Measurements from ENCODE around the gene FYB1.

FYB1 gene

DNA sequence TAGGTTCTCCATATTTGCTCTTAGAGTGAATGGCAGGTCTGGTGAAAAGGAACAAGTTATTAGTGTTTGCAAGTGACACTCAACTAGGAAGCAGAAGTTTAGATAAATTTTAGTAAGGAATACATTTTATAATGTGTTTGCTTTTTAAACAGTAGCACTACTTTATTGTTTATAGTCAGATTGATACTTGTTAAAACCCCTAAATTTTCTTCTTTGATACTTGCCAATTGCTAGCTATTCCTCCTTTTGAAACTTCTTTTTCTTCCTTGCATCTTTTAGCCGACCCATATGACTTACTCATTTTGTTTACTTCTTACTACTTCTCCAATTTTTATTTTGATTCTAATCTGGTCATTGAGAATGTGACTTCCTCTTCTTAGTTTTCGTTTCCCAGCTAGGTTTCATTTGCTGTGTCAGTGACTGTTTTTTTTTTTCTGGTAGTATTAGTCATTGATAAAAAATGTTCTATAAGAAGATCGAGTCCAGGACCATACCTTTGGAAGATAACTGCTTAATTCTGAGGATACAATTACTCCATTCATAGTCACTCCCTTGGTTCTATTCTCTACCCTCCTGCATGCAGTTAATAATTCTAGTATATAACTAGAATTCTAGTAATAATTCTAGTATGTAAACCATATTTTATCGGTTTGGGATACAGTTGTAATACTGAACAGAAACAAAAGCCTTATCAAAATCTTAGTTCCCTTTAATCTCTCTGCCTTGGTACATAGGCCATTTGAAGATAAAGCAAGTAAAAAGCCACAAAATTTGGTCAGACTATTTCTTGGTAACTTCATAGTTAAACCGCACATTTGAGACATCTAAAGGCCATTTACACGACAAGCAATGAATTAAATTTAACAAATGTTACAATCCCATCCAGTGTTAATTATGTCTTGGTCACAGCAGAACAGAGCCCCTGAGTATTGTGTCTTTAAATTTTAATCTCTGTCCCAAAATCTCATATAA is 142.3 kb downstream of the FYB1 start:
- Histone ChIP-seq H3K4me1 (ENCODE audit: insufficient read depth, low read length) (peaks cover 16% of the 10 kb centered on the region), H3K9me3 (ENCODE audit: low read length) (no peaks in the 10 kb centered on the region), H3K4me3 (ENCODE audit: low read length) (no peak overlapping the region), H3K36me3 (ENCODE audit: insufficient read depth, low read length) (no peaks in the 10 kb centered on the region), H3K27me3 (ENCODE audit: insufficient read depth, low read length) (no peaks in the 10 kb centered on the region), H2AFZ (ENCODE audit: low read depth, low read length) (no peak overlapping the region)

DNA sequence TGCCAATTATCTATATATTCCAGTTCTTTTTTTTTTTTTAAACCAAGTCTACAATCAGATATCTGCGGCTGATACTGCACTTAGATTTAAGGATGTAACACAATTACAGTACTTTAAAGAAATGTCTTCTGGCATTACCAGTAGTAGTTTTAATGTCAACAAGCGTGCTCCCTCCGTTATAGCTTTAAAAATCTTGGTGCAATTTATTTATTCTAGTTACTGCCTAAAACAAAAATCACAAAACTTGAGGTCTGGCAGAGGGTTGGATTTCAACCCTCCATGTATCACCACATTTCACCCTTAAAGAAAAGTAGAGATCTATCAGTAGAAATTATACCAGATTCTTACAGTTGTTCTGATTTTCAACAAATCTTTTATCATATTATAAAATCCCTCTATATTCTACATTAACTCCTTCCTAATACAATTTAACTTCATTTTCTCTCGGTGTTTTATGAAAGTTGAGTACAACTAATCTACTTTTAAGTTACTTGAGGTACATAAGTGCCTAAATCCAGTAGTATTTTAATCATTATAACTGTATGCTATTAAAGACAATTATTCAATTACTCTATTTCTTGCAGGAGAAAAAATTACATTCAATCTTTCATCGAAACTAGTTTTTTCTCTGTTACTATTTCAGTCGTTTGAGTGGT is 143.1 kb downstream of the FYB1 start:
- no peaks in the 10 kb centered on the region for H3K9me3 ChIP-seq (ENCODE audit: low read length)
- H3K4me3 ChIP-seq (ENCODE audit: low read length), result no peak overlapping the region
- H3K27me3 ChIP-seq (ENCODE audit: insufficient read depth, low read length), result no peaks in the 10 kb centered on the region
- no peak overlapping the region for H2AFZ ChIP-seq (ENCODE audit: low read depth, low read length)
- H3K4me1 ChIP-seq (ENCODE audit: insufficient read depth, low read length), result peaks cover 24% of the 10 kb centered on the region
- no peaks in the 10 kb centered on the region for H3K36me3 ChIP-seq (ENCODE audit: insufficient read depth, low read length)

DNA sequence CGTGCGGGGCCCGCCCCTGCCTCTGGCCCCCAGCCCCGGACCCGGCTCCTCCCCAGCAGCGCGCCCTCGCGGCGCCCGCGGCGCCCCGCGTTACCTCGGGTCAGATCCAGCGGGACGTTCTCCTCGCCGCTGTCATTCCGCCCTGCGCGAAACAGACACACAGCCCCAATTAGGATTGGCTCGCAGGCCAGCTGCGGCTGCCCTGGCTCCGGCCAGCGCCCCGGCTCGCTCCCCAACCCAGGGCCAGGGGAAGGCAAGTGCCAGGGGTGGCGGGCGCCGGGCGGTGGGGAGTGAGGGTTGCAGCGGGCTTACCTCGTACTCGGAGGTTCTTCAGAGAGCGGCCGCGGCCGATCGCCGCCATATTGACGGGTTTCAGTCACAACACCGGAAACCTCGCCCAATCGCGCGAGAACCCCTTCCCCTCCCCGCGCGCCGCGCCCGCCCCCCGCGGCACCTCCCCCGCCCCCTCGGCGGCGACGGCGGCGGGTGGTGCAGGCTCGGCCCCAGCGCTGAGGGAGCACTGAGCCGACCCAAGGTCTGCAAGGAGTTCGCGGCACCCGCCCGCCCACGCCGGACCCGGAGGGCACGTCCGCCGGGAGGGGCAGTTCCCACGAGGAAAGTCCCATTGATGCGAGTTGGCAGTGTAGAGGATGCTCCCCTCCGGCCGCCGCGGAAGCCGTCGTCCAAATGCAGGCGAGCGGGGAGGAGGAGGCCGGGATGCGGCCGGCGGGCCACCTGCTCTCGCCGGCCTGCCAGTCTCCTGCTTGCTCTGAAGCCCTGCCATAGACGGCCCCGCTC is 145.1 kb downstream of the FYB1 start, which contains the start of gene RICTOR:
Gene RICTOR (minus strand): TSS at position 383 of the 798 bp plus-strand sequence. CDS start 22 bp downstream, at position 361.
- H3K9me3 ChIP-seq (ENCODE audit: low read length), result no peaks in the 10 kb centered on the region
- H2AFZ ChIP-seq (ENCODE audit: low read depth, low read length), result peak within 1 kb of the TSS; percentile 85
- H3K27me3 ChIP-seq (ENCODE audit: insufficient read depth, low read length), result no peaks in the 10 kb centered on the region
- peak within 1 kb of the TSS; percentile 73 for H3K4me3 ChIP-seq (ENCODE audit: low read length)
- no peaks in the 10 kb centered on the region for H3K36me3 ChIP-seq (ENCODE audit: insufficient read depth, low read length)
- peaks cover 24% of the 10 kb centered on the region for H3K4me1 ChIP-seq (ENCODE audit: insufficient read depth, low read length)

GRCh38 chr5:39073767-39074016 is 145.7 kb downstream of the FYB1 start:
- Histone ChIP-seq H2AFZ (ENCODE audit: low read depth, low read length) (peak overlapping the region; percentile 85), H3K27me3 (ENCODE audit: insufficient read depth, low read length) (no peaks in the 10 kb centered on the region), H3K4me3 (ENCODE audit: low read length) (peak overlapping the region; percentile 73), H3K36me3 (ENCODE audit: insufficient read depth, low read length) (peaks cover under 1% of the 10 kb centered on the region), H3K4me1 (ENCODE audit: insufficient read depth, low read length) (peaks cover 24% of the 10 kb centered on the region), H3K9me3 (ENCODE audit: low read length) (no peaks in the 10 kb centered on the region)

- Histone ChIP-seq H2AFZ (ENCODE audit: low read depth, low read length) (peak overlapping the region; percentile 63), H3K9me3 (ENCODE audit: low read length) (no peaks in the 10 kb centered on the region), H3K4me3 (ENCODE audit: low read length) (peak overlapping the region; percentile 73), H3K36me3 (ENCODE audit: insufficient read depth, low read length) (peaks cover 4% of the 10 kb centered on the region), H3K4me1 (ENCODE audit: insufficient read depth, low read length) (peaks cover 24% of the 10 kb centered on the region), H3K27me3 (ENCODE audit: insufficient read depth, low read length) (no peaks in the 10 kb centered on the region)
Measured at GRCh38 chr5:39072925-39073766, 146.2 kb downstream of the FYB1 start.

GRCh38 chr5:39068099-39068498 is 151.3 kb downstream of the FYB1 start:
- no peak overlapping the region for H2AFZ ChIP-seq (ENCODE audit: low read depth, low read length)
- H3K27me3 ChIP-seq (ENCODE audit: insufficient read depth, low read length), result no peaks in the 10 kb centered on the region
- peaks cover 19% of the 10 kb centered on the region for H3K4me1 ChIP-seq (ENCODE audit: insufficient read depth, low read length)

GRCh38 chr5:39064450-39064849 is 154.9 kb downstream of the FYB1 start:
- no peak overlapping the region for H2AFZ ChIP-seq (ENCODE audit: low read depth, low read length)
- H3K4me1 ChIP-seq (ENCODE audit: insufficient read depth, low read length), result no peaks in the 10 kb centered on the region
- no peaks in the 10 kb centered on the region for H3K27me3 ChIP-seq (ENCODE audit: insufficient read depth, low read length)
- H3K9me3 ChIP-seq (ENCODE audit: low read length), result peaks cover 10% of the 10 kb centered on the region
- peaks cover 7% of the 10 kb centered on the region for H3K36me3 ChIP-seq (ENCODE audit: insufficient read depth, low read length)
- no peak overlapping the region for H3K4me3 ChIP-seq (ENCODE audit: low read length)

More at GRCh38 chr5:39068099-39068498, 151.3 kb downstream of the FYB1 start:
- Histone ChIP-seq H3K4me3 (ENCODE audit: low read length) (no peak overlapping the region), H3K9me3 (ENCODE audit: low read length) (peaks cover 10% of the 10 kb centered on the region), H3K36me3 (ENCODE audit: insufficient read depth, low read length) (peaks cover 7% of the 10 kb centered on the region)

DNA sequence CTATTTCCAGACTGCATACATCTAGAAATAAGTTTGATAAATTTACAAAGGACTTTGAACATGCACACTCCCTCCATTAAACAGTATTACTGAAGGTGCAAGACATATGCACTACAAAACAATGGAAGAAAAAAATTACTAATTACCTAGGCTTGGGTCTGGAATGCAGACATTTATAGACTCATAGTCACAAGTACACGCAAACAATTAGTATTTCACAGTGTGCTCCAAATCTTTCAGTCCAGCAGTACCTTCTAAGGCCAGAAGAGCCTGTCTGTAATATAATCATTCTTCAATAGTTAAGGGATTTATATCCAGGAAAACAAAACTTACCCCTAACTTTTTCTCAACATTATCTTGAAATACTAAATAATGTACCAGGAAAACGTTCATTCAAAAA is 156.3 kb downstream of the FYB1 start:
- no peak overlapping the region for H3K4me3 ChIP-seq (ENCODE audit: low read length)
- H3K27me3 ChIP-seq (ENCODE audit: insufficient read depth, low read length), result no peaks in the 10 kb centered on the region
- H3K36me3 ChIP-seq (ENCODE audit: insufficient read depth, low read length), result peaks cover 3% of the 10 kb centered on the region
- no peaks in the 10 kb centered on the region for H3K4me1 ChIP-seq (ENCODE audit: insufficient read depth, low read length)
- H2AFZ ChIP-seq (ENCODE audit: low read depth, low read length), result no peak overlapping the region
- peaks cover 10% of the 10 kb centered on the region for H3K9me3 ChIP-seq (ENCODE audit: low read length)

GRCh38 chr5:39062530-39062929 is 156.8 kb downstream of the FYB1 start:
- Histone ChIP-seq H3K27me3 (ENCODE audit: insufficient read depth, low read length) (no peaks in the 10 kb centered on the region), H3K4me3 (ENCODE audit: low read length) (no peak overlapping the region), H3K9me3 (ENCODE audit: low read length) (peaks cover 10% of the 10 kb centered on the region), H3K36me3 (ENCODE audit: insufficient read depth, low read length) (peaks cover 3% of the 10 kb centered on the region), H2AFZ (ENCODE audit: low read depth, low read length) (no peak overlapping the region), H3K4me1 (ENCODE audit: insufficient read depth, low read length) (no peaks in the 10 kb centered on the region)

GRCh38 chr5:39062104-39062503 is 157.3 kb downstream of the FYB1 start:
- Histone ChIP-seq H3K4me3 (ENCODE audit: low read length) (no peak overlapping the region), H2AFZ (ENCODE audit: low read depth, low read length) (no peak overlapping the region)

DNA sequence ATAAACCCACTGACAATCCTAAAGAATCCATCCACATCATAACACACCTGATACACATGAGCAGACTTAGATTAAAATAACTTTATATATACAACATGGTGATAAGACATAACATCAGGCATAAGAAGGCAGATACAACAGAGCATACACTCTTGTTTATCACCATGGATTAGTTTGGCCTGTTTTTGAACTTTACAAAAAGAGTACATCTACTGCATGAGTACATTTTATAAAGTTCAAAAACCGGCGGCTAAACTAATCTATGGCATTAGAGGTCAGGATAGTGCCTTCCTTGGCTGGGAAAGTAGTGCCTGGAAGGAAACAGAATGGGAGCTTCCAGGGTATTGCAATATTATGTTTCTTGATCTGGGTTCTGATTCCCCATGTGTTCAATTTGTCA is 160.3 kb downstream of the FYB1 start:
- Histone ChIP-seq H3K9me3 (ENCODE audit: low read length) (no peaks in the 10 kb centered on the region), H3K4me1 (ENCODE audit: insufficient read depth, low read length) (no peaks in the 10 kb centered on the region), H3K36me3 (ENCODE audit: insufficient read depth, low read length) (no peaks in the 10 kb centered on the region), H3K4me3 (ENCODE audit: low read length) (no peak overlapping the region), H2AFZ (ENCODE audit: low read depth, low read length) (no peak overlapping the region), H3K27me3 (ENCODE audit: insufficient read depth, low read length) (no peaks in the 10 kb centered on the region)

More at GRCh38 chr5:39062104-39062503, 157.3 kb downstream of the FYB1 start:
- Histone ChIP-seq H3K27me3 (ENCODE audit: insufficient read depth, low read length) (no peaks in the 10 kb centered on the region), H3K4me1 (ENCODE audit: insufficient read depth, low read length) (no peaks in the 10 kb centered on the region), H3K9me3 (ENCODE audit: low read length) (peaks cover 10% of the 10 kb centered on the region), H3K36me3 (ENCODE audit: insufficient read depth, low read length) (peaks cover 3% of the 10 kb centered on the region)

GRCh38 chr5:39058178-39058921 is 161.0 kb downstream of the FYB1 start:
- H3K4me1 ChIP-seq (ENCODE audit: insufficient read depth, low read length), result no peaks in the 10 kb centered on the region
- H2AFZ ChIP-seq (ENCODE audit: low read depth, low read length), result no peak overlapping the region
- no peaks in the 10 kb centered on the region for H3K9me3 ChIP-seq (ENCODE audit: low read length)
- no peaks in the 10 kb centered on the region for H3K27me3 ChIP-seq (ENCODE audit: insufficient read depth, low read length)
- H3K4me3 ChIP-seq (ENCODE audit: low read length), result no peak overlapping the region
- H3K36me3 ChIP-seq (ENCODE audit: insufficient read depth, low read length), result no peaks in the 10 kb centered on the region

Measured in neuron (in vitro differentiated cells).